Measurements from ENCODE around the gene OR6V1.
A peak's percentile ranks its signal among the peaks of the same experiment; 100 is the strongest.
"Not testable (repeated sequence)": the region's sequence is repeated elsewhere in the genome, so short reads cannot be mapped to it uniquely, and the experiment has no call there.

The OR6V1 gene

DNA sequence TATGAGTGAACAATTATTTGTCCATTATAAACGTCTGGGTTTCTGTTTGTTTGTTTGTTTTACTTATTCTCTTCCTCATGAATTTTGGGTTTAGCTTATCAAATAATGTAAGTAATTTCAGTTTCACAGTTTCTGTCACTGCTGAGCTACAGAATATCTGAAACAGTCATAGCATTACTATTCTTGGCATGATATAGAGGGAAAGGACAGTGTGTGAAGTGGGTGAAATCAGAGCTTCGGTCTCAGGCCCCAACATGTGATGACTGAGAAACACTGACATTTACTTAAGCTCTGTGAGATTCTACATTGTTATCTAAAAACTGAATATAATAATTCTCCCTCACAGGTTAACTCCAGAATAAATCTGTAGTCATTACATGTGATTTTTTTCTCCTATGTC lies 8.8 kb upstream of the OR6V1 start:
- DNase-seq: no peak

DNA sequence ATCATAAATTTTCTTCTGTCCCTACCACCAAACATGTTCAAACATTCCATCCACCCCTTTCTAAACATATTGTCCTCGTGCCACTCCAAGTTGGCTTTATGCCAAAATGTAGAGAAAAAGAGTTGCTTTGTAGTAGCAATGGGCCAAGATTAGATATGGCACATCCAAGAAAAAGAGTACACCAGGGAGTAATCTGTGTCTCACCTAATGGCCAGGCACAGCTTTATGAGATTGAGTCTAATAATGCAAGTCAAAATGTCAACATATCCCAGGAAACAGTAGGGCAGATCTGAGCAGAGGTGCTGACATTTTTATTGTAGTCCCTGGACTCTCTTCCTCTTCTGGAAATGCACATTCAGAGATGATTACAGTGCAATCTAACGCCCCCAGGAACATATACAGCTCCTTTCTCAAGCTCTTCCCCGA lies 5.7 kb upstream of the OR6V1 start:
- DNase-seq: peak; percentile 9

DNA sequence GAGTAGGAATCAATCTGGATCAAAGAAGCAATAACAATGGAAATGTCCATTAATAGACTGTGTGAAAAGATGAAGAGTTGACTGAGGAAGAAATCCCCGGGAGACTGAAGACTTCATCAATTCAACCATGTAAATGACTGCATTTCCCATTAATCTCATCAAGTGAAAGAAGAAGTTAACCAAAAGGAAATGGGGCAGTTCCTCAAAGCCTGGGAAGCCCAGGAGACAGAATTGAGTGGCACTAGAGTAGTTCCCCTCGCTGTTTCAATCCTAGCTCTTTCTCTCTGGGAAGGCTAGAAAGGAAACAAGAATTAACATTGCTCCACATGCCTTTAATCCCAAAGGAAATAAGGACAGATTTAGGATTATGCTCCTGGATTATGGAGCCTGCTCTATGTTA lies 4.8 kb upstream of the OR6V1 start:
- no peak for DNase-seq

DNA sequence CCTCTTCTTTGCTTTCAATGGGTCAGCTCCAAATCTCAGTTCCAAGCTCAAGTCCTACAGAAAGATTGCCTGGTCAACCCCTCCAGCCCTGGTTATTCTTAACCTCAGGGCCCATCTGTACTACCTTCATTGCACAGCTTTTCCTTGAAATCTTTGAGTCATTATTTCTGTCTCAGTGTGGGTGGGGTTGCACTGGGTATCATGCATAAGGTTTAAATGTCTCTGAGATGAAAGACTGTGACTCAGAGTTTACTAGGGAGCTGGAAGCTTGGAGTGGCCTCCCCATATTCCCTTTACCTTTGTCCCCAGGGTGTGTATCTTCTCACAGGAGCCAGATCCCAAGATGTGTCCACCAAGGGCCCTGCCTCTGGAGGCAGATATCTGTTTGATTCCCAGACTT lies 3.3 kb upstream of the OR6V1 start:
- no peak for DNase-seq

DNA sequence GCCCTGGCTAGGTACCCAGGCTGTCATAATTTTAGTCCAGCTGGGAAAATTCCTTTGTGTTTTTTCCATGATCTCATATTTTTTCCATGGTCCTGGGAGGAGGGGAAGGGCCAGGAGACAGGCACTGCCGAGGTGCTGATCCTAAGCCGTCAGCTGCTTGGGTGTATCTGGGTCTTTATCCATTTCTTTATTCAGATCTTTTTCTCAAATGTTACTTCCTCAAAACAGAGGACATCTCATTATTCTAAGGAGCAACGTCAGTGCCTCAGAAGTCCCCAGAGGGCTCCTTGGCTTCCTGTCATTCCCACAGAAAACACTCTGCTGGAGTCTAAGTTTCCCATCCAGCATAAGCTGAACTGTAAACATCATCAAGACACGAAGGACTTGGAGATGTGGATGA lies 2.8 kb upstream of the OR6V1 start:
- no peak for DNase-seq

DNA sequence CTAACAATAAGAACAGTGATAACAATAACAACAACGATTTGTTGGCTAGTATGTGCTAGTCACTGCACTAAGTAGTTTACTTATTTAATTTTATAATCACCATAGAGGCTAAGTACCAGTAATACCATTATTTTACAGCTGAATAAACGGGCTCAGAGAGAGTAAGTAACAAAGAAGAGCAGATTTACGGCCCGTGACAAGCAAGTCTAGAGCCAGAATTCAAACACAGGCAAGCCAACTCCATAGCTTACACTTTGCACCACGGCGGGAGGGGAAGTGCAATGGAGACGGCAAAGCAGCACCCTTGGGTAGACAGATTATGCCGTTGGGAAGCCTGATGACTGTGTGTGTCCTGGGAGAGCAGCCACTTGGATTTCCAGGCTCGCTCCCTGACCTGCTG lies 1.2 kb upstream of the OR6V1 start:
- DNase-seq: no peak

DNA sequence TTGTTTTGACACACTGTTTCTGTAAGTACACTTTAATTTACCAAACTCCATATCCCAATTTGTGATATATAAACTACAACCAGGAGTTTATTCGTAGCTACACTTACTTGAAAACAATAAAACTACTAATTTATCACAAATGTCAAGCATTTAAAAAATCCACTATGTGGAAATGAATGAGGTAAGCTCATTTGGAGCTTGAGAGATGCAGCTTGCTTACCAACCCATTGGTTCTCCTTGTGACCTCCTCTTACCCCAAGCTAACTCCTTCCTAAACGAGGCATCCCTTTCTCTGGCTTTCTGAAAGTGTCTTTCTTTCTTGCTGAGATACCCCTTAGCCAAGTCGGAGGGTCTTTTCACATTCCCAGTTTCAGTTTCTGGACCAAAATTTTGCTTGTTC lies 2.5 kb downstream of the OR6V1 start:
- no peak for DNase-seq

DNA sequence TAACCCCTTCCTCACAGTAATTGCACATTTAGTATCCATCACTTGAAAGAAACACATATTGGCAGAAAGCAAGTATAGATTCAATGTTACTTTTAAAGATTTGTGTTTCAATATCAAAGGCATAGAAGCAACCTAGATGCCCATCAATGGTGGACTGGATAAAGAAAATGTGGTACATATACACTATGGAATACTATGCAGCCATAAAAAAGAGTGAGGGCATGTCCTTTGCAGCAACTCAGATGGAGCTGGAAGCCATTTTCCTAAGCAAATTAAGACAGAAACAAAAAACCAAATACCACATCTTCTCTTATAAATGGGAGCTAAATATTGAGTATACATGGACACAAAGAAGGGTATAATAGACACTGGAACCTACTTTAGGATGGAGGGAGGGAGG lies 3.6 kb downstream of the OR6V1 start:
- no peak for DNase-seq

DNA sequence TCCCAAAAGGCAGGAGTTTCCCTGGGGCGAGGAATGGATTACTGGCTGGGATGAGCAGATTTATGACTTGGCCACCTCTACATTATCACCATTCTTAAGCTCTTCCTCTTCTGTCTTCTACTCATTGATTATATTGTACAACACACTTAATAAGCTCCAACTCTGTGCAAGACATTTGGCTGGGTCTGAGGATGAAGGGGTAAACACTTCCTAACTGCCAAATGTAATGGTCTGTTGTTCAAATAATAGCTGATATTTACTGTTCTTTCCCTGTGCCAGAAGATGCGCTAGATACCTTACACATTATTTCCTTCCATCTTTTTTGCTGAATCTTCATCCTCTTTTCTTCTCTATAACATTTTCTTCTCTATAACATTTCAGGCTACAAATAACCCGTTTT lies 11.6 kb downstream of the OR6V1 start:
- DNase-seq: no peak

DNA sequence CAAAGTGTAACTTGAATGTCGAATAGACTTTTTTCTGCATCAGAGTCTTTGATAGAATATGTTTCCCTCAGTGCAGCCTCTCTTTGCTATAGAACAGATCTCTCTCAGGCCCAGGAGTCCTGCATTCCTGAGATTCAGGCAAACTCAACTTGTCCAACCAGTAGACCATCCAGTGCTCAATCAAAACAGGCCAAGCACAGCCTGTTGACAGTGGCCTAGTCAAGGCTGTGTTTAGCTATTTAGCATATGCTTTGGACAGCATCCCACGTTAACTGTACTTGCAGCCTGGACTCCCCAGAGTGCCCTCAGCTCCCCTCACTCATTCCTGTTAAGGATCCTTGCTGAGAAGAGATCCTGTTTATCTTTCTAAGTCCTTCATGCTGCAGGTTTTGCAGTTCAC lies 16.3 kb downstream of the OR6V1 start:
- DNase-seq: no peak

DNA sequence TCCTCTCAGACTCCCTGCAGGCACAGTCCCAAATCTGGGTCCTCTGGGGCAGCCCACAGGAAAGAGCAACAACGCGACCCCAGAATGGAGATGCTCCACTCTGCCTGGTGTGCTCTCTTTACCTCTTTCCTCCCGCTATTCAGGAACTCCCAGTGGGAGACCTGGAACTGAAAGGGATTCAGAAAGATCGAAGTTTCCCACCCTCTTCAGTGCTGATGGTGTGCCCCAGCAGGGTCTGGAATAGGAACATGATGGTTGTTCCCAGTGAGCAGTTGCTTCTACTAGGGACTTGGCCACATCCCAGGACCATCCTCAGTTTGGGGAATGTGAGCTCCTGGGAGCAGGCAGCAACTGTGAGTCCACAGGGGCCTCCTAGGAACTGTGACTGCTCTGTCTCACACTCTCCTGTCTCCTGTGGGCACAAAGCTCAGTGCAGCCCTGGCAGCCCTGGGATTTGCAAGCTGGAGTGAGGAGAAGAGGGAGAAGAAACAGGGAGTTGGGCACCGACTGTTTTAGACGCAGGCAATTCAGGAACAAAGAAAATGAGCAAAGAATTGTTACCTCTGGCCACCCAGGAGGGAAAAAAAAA lies 17.9 kb downstream of the OR6V1 start:
- no peak for DNase-seq

DNA sequence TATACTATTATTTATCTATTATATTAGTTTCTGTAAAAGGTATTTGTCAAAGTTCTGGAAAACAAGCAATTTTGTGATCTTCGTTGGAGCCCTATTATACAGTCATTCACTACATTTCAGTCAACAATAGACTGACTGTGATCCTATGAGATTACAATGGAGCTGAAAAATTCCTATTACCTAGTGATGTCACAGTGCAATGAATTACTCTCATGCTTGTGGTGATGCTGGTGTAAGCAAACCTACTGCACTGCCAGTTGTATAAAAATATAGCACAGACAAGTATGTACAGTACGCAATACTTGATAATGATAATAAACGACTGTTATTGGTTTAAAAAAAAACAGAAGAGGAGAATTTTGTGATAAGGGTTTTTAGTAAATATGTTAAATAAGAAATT lies 21.4 kb downstream of the OR6V1 start:
- DNase-seq: no peak

DNA sequence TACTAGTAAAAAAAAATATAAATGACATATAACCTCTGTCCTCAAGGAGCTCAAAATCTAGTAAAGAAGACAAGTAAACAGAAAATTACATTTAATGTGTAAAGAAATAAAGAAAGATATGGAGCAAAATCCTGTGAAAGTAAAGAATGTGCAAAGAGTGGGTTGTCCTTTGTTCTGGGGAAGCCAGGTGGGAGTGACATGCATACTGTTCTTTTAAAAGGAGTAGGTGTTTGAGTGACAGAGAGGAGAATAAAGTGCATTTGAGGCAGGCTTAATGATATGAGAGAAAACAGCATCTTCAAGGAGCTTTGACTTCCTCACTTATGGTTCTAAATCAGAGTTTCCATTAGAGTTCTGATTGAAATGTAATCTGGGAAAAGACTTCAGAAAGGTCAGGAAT lies 22.0 kb downstream of the OR6V1 start:
- no peak for DNase-seq

DNA sequence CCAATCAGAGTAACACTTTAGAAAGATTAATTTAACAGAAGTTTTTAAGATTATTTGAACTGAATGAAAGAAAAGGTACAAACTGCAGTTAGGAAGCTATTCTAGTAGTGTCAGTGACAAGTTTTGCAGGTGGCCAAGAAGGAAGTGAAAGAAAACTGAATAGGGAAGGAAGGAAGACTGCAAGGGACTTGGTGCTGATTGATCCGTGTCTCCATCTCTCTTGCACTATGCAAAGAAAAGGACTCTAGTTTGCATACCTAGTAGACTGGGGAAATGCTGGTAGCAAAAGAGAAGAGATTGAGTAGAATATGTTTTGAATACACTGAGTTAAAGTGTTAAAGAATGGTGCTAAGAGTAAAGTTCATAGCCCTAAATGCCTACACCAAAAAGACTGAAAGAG lies 33.0 kb downstream of the OR6V1 start:
- no peak for DNase-seq

DNA sequence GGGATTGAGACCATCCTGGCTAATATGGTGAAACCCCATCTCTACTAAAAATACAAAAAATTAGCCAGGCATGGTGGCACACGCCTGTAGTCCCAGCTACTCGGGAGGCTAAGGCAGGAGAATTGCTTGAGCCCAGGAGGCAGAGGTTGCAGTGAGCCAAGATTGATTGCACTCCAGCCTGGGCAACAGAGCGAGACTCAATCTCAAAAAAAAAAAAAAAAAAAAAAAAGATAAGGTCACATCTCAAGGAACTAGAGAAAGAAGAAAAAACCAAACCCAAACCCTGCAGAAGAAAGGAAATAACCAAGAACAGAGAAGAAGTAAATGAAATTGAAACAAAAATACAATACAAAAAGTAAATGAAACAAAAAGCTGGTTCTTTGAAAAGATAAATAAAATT lies 33.5 kb downstream of the OR6V1 start:
- not testable (repeated sequence) for DNase-seq

DNA sequence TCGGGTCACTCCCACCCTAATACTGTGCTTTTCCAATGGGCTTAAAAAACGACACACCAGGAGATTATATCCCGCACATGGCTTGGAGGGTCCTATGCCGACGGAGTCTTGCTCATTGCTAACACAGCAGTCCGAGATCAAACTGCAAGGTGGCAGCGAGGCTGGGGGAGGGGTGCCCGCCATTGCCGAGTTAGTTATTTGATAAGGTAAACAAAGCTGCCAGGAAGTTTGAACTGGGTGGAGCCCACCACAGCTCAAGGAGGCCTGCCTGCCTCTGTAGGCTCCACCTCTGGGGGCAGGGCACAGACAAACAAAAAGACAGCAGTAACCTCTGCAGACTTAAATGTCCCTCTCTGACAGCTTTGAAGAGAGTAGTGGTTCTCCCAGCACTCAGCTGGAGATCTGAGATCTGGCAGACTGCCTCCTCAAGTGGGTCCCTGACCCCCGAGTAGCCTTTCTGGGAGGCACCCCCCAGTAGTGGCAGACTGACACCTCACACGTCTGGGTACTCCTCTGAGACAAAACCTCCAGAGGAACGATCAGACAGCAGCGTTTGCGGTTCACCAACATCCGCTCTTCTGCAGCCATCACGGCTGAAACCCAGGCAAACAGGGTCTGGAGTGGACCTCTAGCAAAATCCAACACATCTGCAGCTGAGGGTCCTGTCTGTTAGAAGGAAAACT lies 36.5 kb downstream of the OR6V1 start:
- DNase-seq: not testable (repeated sequence)

DNA sequence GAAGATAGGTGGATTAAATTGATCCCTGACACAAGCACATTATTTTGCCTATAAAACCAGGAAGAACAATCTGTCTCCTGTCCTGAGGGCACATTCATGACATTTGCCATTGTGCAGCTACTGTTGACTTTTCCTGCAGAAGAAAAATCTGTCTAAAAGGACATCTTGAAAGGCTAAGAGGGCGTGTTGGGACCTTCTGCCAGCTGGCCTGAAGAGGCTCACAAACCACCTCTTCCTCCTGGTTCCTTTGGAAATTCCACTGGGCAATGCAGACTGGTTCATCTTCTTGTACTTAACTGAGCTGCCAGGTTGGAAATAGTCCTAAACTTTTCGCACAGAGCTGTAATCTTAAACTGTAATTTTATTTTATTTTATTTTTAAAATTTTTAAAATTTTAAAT lies 44.0 kb downstream of the OR6V1 start:
- DNase-seq: no peak

DNA sequence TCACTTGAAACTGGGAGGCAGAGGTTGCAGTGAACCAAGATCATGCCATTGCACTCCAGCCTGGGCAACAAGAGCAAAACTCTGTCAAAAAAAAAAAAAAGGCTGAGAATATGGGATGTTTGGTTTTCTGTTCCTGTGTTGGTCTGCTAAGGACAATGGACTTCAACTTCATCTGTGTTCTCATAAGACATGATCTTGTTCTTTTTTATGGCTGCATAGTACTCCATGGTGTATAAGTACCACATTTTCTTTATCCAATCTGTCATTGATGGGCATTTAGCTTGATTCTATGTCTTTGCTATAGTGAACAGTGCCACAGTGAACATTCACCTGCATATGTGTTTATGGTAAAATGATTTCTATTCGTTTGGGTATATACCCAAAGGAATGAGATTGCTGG lies 47.4 kb downstream of the OR6V1 start:
- DNase-seq: not testable (repeated sequence)
